H9 (cell line): ENCODE results near the gene UHRF1. TPM values are rescaled to one million over a fixed set of nuclear protein-coding genes. Genes with fewer than 3 reads are reported as not detected.

Experiments
- DNase-seq: peaks from one replicate; pipeline ENCODE4 v3.0.0-alpha.2; 2017
- H2AFZ ChIP-seq: one replicate; pipeline ENCODE4 v1.6.1; 2013; ENCODE audit warnings: mild to moderate bottlenecking, low read length, control low read depth, moderate library complexity
- H2AK5ac ChIP-seq: 2 replicates; pipeline ENCODE4 v1.6.1; 2013; ENCODE audit warnings: low read length, control low read depth, mixed read lengths; ENCODE audit not compliant: insufficient read length
- H2BK120ac ChIP-seq: one replicate; pipeline ENCODE4 v1.6.1; 2013; ENCODE audit warnings: low read depth, mild to moderate bottlenecking, low read length, control low read depth, inconsistent platforms; ENCODE audit not compliant: poor library complexity, severe bottlenecking
- H2BK12ac ChIP-seq: 2 replicates; pipeline ENCODE4 v1.6.1; 2013; ENCODE audit warnings: low read length, control low read depth, mixed read lengths, low read depth; ENCODE audit not compliant: insufficient read length
- H2BK15ac ChIP-seq: 2 replicates; pipeline ENCODE4 v1.6.1; 2013; ENCODE audit warnings: low read depth, low read length, control low read depth
- H2BK20ac ChIP-seq: one replicate; pipeline ENCODE4 v1.6.1; 2013; ENCODE audit warnings: low read depth, mild to moderate bottlenecking, low read length, control low read depth, inconsistent platforms; ENCODE audit not compliant: poor library complexity, severe bottlenecking
- H2BK5ac ChIP-seq: 2 replicates; pipeline ENCODE4 v1.6.1; 2013; ENCODE audit warnings: low read length, control low read depth, mixed read lengths; ENCODE audit not compliant: insufficient read length
- H3K14ac ChIP-seq: 2 replicates; pipeline ENCODE4 v1.6.1; 2013; ENCODE audit warnings: low read length, control low read depth; ENCODE audit not compliant: insufficient read depth
- H3K18ac ChIP-seq: 2 replicates; pipeline ENCODE4 v1.6.1; 2013; ENCODE audit warnings: low read depth, mild to moderate bottlenecking, mixed read lengths, low read length, control low read depth; ENCODE audit not compliant: insufficient read length
- H3K23ac ChIP-seq: 2 replicates; pipeline ENCODE4 v1.6.1; 2013; ENCODE audit warnings: low read length, control low read depth, mixed read lengths, low read depth; ENCODE audit not compliant: insufficient read length
- H3K23me2 ChIP-seq: 2 replicates; pipeline ENCODE4 v1.6.1; 2013; ENCODE audit warnings: low read depth, mild to moderate bottlenecking, mixed read lengths, low read length, control low read depth; ENCODE audit not compliant: insufficient read length, poor library complexity, severe bottlenecking
- H3K27ac ChIP-seq: 2 replicates; pipeline ENCODE4 v1.5.1; 2013; ENCODE audit warnings: low read length, control low read depth, mixed read lengths, low read depth; ENCODE audit not compliant: insufficient read length
- H3K27me3 ChIP-seq: 2 replicates; pipeline ENCODE4 v1.6.1; 2013; ENCODE audit warnings: low read length, control low read depth, inconsistent platforms; ENCODE audit not compliant: insufficient read depth
- H3K4ac ChIP-seq: 2 replicates; pipeline ENCODE4 v1.6.1; 2013; ENCODE audit warnings: low read depth, mild to moderate bottlenecking, control low read depth, inconsistent platforms, low read length, moderate library complexity
- H3K4me1 ChIP-seq: 2 replicates; pipeline ENCODE4 v1.6.1; 2013; ENCODE audit warnings: low read length, control low read depth, inconsistent platforms; ENCODE audit not compliant: insufficient read depth
- H3K4me2 ChIP-seq: 2 replicates; pipeline ENCODE4 v1.6.1; 2013; ENCODE audit warnings: low read length, control low read depth, mixed read lengths; ENCODE audit not compliant: insufficient read length, insufficient read depth
- H3K56ac ChIP-seq: 2 replicates; pipeline ENCODE4 v1.6.1; 2013; ENCODE audit warnings: low read depth, mild to moderate bottlenecking, mixed read lengths, low read length, control low read depth; ENCODE audit not compliant: insufficient read length
- H3K79me1 ChIP-seq: 2 replicates; pipeline ENCODE4 v1.6.1; 2013; ENCODE audit warnings: low read depth, mild to moderate bottlenecking, moderate library complexity, low read length, control low read depth, inconsistent platforms; ENCODE audit not compliant: insufficient read depth, poor library complexity, severe bottlenecking
- H3K79me2 ChIP-seq: 2 replicates; pipeline ENCODE4 v1.6.1; 2013; ENCODE audit warnings: low read length, control low read depth, inconsistent platforms; ENCODE audit not compliant: insufficient read depth
- H3K9ac ChIP-seq: 2 replicates; pipeline ENCODE4 v1.6.1; 2013; ENCODE audit warnings: low read length, control low read depth, mixed read lengths; ENCODE audit not compliant: insufficient read length; ENCODE audit errors: extremely low read depth
- H3K9me3 ChIP-seq: one replicate; pipeline ENCODE4 v1.6.1; 2013; ENCODE audit warnings: low read depth, low read length, inconsistent platforms; ENCODE audit not compliant: control insufficient read depth
- H3T11ph ChIP-seq: one replicate; pipeline ENCODE4 v1.6.1; 2013; ENCODE audit warnings: mild to moderate bottlenecking, low read length, control low read depth, inconsistent platforms
- H4K20me1 ChIP-seq: one replicate; pipeline ENCODE4 v1.6.1; 2013; ENCODE audit not compliant: control insufficient read depth, insufficient read length, insufficient read depth
- H4K5ac ChIP-seq: 2 replicates; pipeline ENCODE4 v1.6.1; 2013; ENCODE audit warnings: low read depth, mild to moderate bottlenecking, mixed read lengths, low read length, control low read depth; ENCODE audit not compliant: insufficient read length
- H4K8ac ChIP-seq: replicated peaks from 2 replicates; pipeline ENCODE4 v1.6.1; 2013; ENCODE audit warnings: low read length, control low read depth, mixed read lengths, low read depth; ENCODE audit not compliant: insufficient read length
- H4K91ac ChIP-seq: 2 replicates; pipeline ENCODE4 v1.6.1; 2013; ENCODE audit warnings: low read depth, mild to moderate bottlenecking, moderate library complexity, mixed read lengths, low read length, control low read depth; ENCODE audit not compliant: insufficient read length
- H3K27ac Mint-ChIP-seq, 3 experiments: 2 replicates in 2 of 3; 3 replicates in 1 of 3; pipeline ENCODE4 v1.8.0; 2020 to 2021; ENCODE audit warnings: mixed read lengths in 3 of 3, mild to moderate bottlenecking in 1 of 3, moderate library complexity in 1 of 3
- H3K27me3 Mint-ChIP-seq: 2 replicates; pipeline ENCODE4 v1.8.0; 2021; ENCODE audit warnings: low read depth, mild to moderate bottlenecking, moderate library complexity, mixed read lengths
- H3K36me3 Mint-ChIP-seq, 3 experiments: 2 replicates in 2 of 3; 3 replicates in 1 of 3; pipeline ENCODE4 v1.8.0; 2020 to 2021; ENCODE audit warnings: low read depth in 3 of 3, mixed read lengths in 3 of 3; ENCODE audit not compliant: insufficient read depth in 1 of 3
- H3K4me1 Mint-ChIP-seq, 2 experiments: 2 replicates each; pipeline ENCODE4 v1.8.0; 2020; ENCODE audit warnings: mixed read lengths in 2 of 2
- H3K4me3 Mint-ChIP-seq, 2 experiments: 2 replicates in 1 of 2; 3 replicates in 1 of 2; pipeline ENCODE4 v1.8.0; 2020 to 2021; ENCODE audit warnings: mild to moderate bottlenecking in 2 of 2, mixed read lengths in 2 of 2, moderate library complexity in 1 of 2
- H3K9me3 Mint-ChIP-seq, 2 experiments: 2 replicates in 1 of 2; 3 replicates in 1 of 2; pipeline ENCODE4 v1.8.0; 2020; ENCODE audit warnings: mild to moderate bottlenecking in 2 of 2, mixed read lengths in 2 of 2, moderate library complexity in 1 of 2
- CTCF ChIP-seq: fragments of 200-600 bp; sonication (generic); conservative IDR thresholded peaks from 3 replicates; pipeline ENCODE4 v1.8.0; 2021; ENCODE audit warnings: antibody characterized with exemption, mild to moderate bottlenecking
- WGBS: extraction: QIAGEN DNeasy Blood & Tissue Kit; methylation state at CpG from one replicate; pipeline ENCODE4 v1.1.7; 2013; ENCODE audit warnings: missing lambda C conversion rate, low lambda C conversion rate, mixed read lengths; ENCODE audit not compliant: insufficient read length; ENCODE audit errors: extremely low coverage; 5-methylcytosine and 5-hydroxymethylcytosine counted together
- total RNA-seq: library from RNA; stranded (reverse); gene quantifications from 2 replicates; pipeline ENCODE4 v1.2.1, GENCODE V29; 2021

UHRF1 gene
- total RNA-seq, 1 experiment from 2014 or later: 106 TPM

- no CpG with 5 or more reads among the region's 3 CpGs for WGBS
- H3K4me1 Mint-ChIP-seq: peaks cover 27 to 35% of the 10 kb centered on the region in 2 experiments
- Histone ChIP-seq H3T11ph (no peak overlapping the region), H3K79me2 (peaks cover 5% of the 10 kb centered on the region; the same call in 1 of the 2 replicates), H3K79me1 (peaks cover 2% of the 10 kb centered on the region), H3K4ac (no peak overlapping the region), H3K4me1 (no peaks in the 10 kb centered on the region), H3K9me3 (no peaks in the 10 kb centered on the region), H2AFZ (no peak overlapping the region), H3K4me2 (no peak overlapping the region), H2BK120ac (no peak overlapping the region), H4K91ac (no peak overlapping the region), H3K23ac (no peak overlapping the region), H3K18ac (no peak overlapping the region), H3K56ac (no peak overlapping the region), H3K23me2 (no peaks in the 10 kb centered on the region), H4K5ac (no peak overlapping the region), H3K27me3 (no peaks in the 10 kb centered on the region), H2BK15ac (no peak overlapping the region), H2BK12ac (no peak overlapping the region), H4K8ac (no peak overlapping the region), H3K27ac (no peak overlapping the region), H2BK20ac (no peak overlapping the region), H3K14ac (no peak overlapping the region), H2AK5ac (no peak overlapping the region), H4K20me1 (no peaks in the 10 kb centered on the region), H2BK5ac (no peak overlapping the region), H3K9ac (no peak overlapping the region)
- no peak overlapping the region for H3K27ac Mint-ChIP-seq
- DNase-seq: no peak
- H3K9me3 Mint-ChIP-seq: no peaks in the 10 kb centered on the region
- H3K36me3 Mint-ChIP-seq: peaks cover 2 to 12% (median 8%) of the 10 kb centered on the region in 3 experiments; a peak in 6 of 7 replicates
- H3K27me3 Mint-ChIP-seq: no peaks in the 10 kb centered on the region; the same call in 1 of the 2 replicates
- TF ChIP-seq CTCF: no peak
- H3K4me3 Mint-ChIP-seq: no peak overlapping the region
Observed at GRCh38 chr19:4980067-4980466, 70.8 kb downstream of the UHRF1 start.
